HEK293T (cell line): ENCODE data around the gene STAT4.

Source experiments
- BHLHE40 ChIP-seq: fragments of 450-650 bp; IDR thresholded peaks from 2 replicates; pipeline ENCODE4 v1.6.1; 2016; ENCODE audit warnings: mild to moderate bottlenecking, moderate library complexity, borderline replicate concordance
- FOXM1 ChIP-seq: fragments of 450-650 bp; IDR thresholded peaks from 2 replicates; pipeline ENCODE4 v1.6.1; 2017; ENCODE audit warnings: mild to moderate bottlenecking, borderline replicate concordance
- LEF1 ChIP-seq: fragments of 450-650 bp; IDR thresholded peaks from 2 replicates; pipeline ENCODE4 v1.6.1; 2017; ENCODE audit warnings: mild to moderate bottlenecking, borderline replicate concordance
- NFRKB ChIP-seq: fragments of 450-650 bp; IDR thresholded peaks from 2 replicates; pipeline ENCODE4 v1.6.1; 2016; ENCODE audit warnings: mild to moderate bottlenecking, moderate library complexity
- SP1 ChIP-seq: fragments of 450-650 bp; IDR thresholded peaks from 2 replicates; pipeline ENCODE4 v1.6.1; 2017
- SUZ12 ChIP-seq: fragments of 450-650 bp; IDR thresholded peaks from 2 replicates; pipeline ENCODE4 v1.6.1; 2016; ENCODE audit warnings: mild to moderate bottlenecking
- TARDBP ChIP-seq: fragments of 450-650 bp; IDR thresholded peaks from 2 replicates; pipeline ENCODE4 v1.6.1; 2016
- ZNF384 ChIP-seq: fragments of 450-650 bp; IDR thresholded peaks from 2 replicates; pipeline ENCODE4 v1.6.1; 2016

GRCh38 chr2:191183081-191183480, 32.3 kb upstream of the STAT4 start:
- TF ChIP-seq ZNF384 (no peak), SUZ12 (no peak), FOXM1 (no peak), LEF1 (no peak), BHLHE40 (no peak), TARDBP (no peak), NFRKB (no peak), SP1 (no peak)
